Small intestine (tissue), 7 donors: ENCODE measurements around the gene AOPEP. TPM values are rescaled to one million over a fixed set of nuclear protein-coding genes. Genes with fewer than 3 reads are reported as not detected.
A peak's percentile ranks its signal among the peaks of the same experiment; 100 is the strongest.

Experiments
- DNase-seq, 2 donors: peaks; one replicate each; pipeline versions ENCODE4 v3.0.0 to v3.0.0-alpha.2; 2013
- FAIRE-seq: peaks from 2 replicates; lab custom pipeline; 2012; peaks lifted over from hg19 to GRCh38; lab: Jason Lieb, UNC
- H3K27ac ChIP-seq, 3 donors: one replicate each; pipeline ENCODE4 v1.5.1; 2013; ENCODE audit warnings: low read length in 2 of 3, mild to moderate bottlenecking in 2 of 3, control low read depth in 1 of 3, inconsistent platforms in 1 of 3, low read depth in 1 of 3, moderate library complexity in 1 of 3
- H3K27me3 ChIP-seq, 3 donors: one replicate each; pipeline ENCODE4 v1.6.1; 2013; ENCODE audit warnings: low read length in 3 of 3, inconsistent platforms in 1 of 3; ENCODE audit not compliant: control insufficient read depth in 3 of 3, insufficient read depth in 3 of 3
- H3K36me3 ChIP-seq, 3 donors: one replicate each; pipeline ENCODE4 v1.6.1; 2013; ENCODE audit warnings: low read length in 3 of 3, inconsistent platforms in 1 of 3, low read depth in 1 of 3, mild to moderate bottlenecking in 1 of 3, moderate library complexity in 1 of 3; ENCODE audit not compliant: control insufficient read depth in 3 of 3, insufficient read depth in 2 of 3
- H3K4me1 ChIP-seq, 3 donors: one replicate each; pipeline ENCODE4 v1.6.1; 2013; ENCODE audit warnings: low read length in 2 of 3, inconsistent platforms in 1 of 3, low read depth in 1 of 3, mild to moderate bottlenecking in 1 of 3, moderate library complexity in 1 of 3; ENCODE audit not compliant: control insufficient read depth in 3 of 3, insufficient read depth in 2 of 3
- H3K4me3 ChIP-seq, 3 donors: one replicate each; pipeline ENCODE4 v1.5.1; 2013; ENCODE audit warnings: low read length in 3 of 3, control low read depth in 1 of 3, inconsistent platforms in 1 of 3, low read depth in 1 of 3, mild to moderate bottlenecking in 1 of 3, moderate library complexity in 1 of 3
- H3K9me3 ChIP-seq, 2 donors: one replicate each; pipeline ENCODE4 v1.6.1; 2013; ENCODE audit warnings: low read depth in 1 of 2, low read length in 1 of 2; ENCODE audit not compliant: control insufficient read depth in 2 of 2, insufficient read depth in 1 of 2
- WGBS, 3 donors: extraction: QIAGEN DNeasy Blood & Tissue Kit; methylation state at CpG; one replicate each; pipeline ENCODE4 v1.1.7; 2013; 5-methylcytosine and 5-hydroxymethylcytosine counted together
- polyA plus RNA-seq, 4 donors: library from polyadenylated mRNA; stranded (reverse) in 3 of 4; unstranded in 1 of 4; fragments of 200-250 nt in 3 of 4; fragments of 120-200 nt in 1 of 4; gene quantifications; one replicate each; pipeline versions ENCODE4 v1.2.1 to v1.2.3, GENCODE V29; 2013
- donor health status: healthy with polysubstance abuse.
- donor health status: control.
- donor health status: control.
- donor health status: Bipolar disorder and iron deficiency.
- donor health status: healthy.

Gene AOPEP
- polyA plus RNA-seq, 4 donors = 26.3 to 34.7 (median 28.4) TPM

- Histone ChIP-seq H3K27me3 (no peaks in the 10 kb centered on the region), H3K27ac (no peak overlapping the region), H3K9me3 (no peaks in the 10 kb centered on the region), H3K4me3 (no peak overlapping the region), H3K36me3 (peaks cover 0 to 8% (median 6%) of the 10 kb centered on the region in 3 donors), H3K4me1 (no peaks in the 10 kb centered on the region)
- FAIRE-seq = no peak
- no peak for DNase-seq
- 90 to 98% (median 90%) methylated on average over 1 of the region's 1 CpG for WGBS, 3 donors
Observed at GRCh38 chr9:94758880-94759279, 32.4 kb downstream of the AOPEP start.

- no peak for FAIRE-seq
Observed at GRCh38 chr9:94760010-94760409, 33.5 kb downstream of the AOPEP start.

GRCh38 chr9:94760660-94761059, 34.2 kb downstream of the AOPEP start:
- H3K36me3 ChIP-seq = peaks cover 0 to 8% (median 6%) of the 10 kb centered on the region in 3 donors
- WGBS, 3 donors = 95 to 99% (median 96%) methylated on average over 5 of the region's 5 CpGs
- no peak for FAIRE-seq

More at GRCh38 chr9:94760010-94760409, 33.5 kb downstream of the AOPEP start:
- peaks cover 0 to 8% (median 6%) of the 10 kb centered on the region in 3 donors for H3K36me3 ChIP-seq
- 92 to 94% (median 94%) methylated on average over 7 of the region's 7 CpGs for WGBS, 3 donors
- no peak overlapping the region for H3K4me3 ChIP-seq
- no peaks in the 10 kb centered on the region for H3K27me3 ChIP-seq
- DNase-seq = no peak
- no peaks in the 10 kb centered on the region for H3K4me1 ChIP-seq
- H3K27ac ChIP-seq = no peak overlapping the region
- no peaks in the 10 kb centered on the region for H3K9me3 ChIP-seq

GRCh38 chr9:94761481-94761880, 35.0 kb downstream of the AOPEP start:
- H3K27me3 ChIP-seq = no peaks in the 10 kb centered on the region
- no peak overlapping the region for H3K4me3 ChIP-seq
- no peak for DNase-seq
- no peak overlapping the region for H3K27ac ChIP-seq
- no peaks in the 10 kb centered on the region for H3K9me3 ChIP-seq
- H3K4me1 ChIP-seq = no peaks in the 10 kb centered on the region
- WGBS, 3 donors = 86 to 92% (median 88%) methylated on average over 4 of the region's 4 CpGs
- H3K36me3 ChIP-seq = peaks cover 0 to 8% (median 6%) of the 10 kb centered on the region in 3 donors
- FAIRE-seq = no peak

More at GRCh38 chr9:94760660-94761059, 34.2 kb downstream of the AOPEP start:
- H3K4me1 ChIP-seq = no peaks in the 10 kb centered on the region
- no peak overlapping the region for H3K4me3 ChIP-seq
- no peak for DNase-seq
- no peaks in the 10 kb centered on the region for H3K9me3 ChIP-seq
- no peak overlapping the region for H3K27ac ChIP-seq
- no peaks in the 10 kb centered on the region for H3K27me3 ChIP-seq

GRCh38 chr9:94767331-94768072, 41.0 kb downstream of the AOPEP start:
- no peak for FAIRE-seq
- H3K4me3 ChIP-seq = no peak overlapping the region
- H3K4me1 ChIP-seq = peaks cover 0 to 6% (median 0%) of the 10 kb centered on the region in 3 donors
- 81 to 93% (median 84%) methylated on average over 9 of the region's 9 CpGs for WGBS, 3 donors
- peaks cover 0 to 2% (median 0%) of the 10 kb centered on the region in 3 donors for H3K36me3 ChIP-seq
- no peaks in the 10 kb centered on the region for H3K27me3 ChIP-seq
- H3K9me3 ChIP-seq = no peaks in the 10 kb centered on the region
- H3K27ac ChIP-seq = peak overlapping the region in 1 of 3 donors; percentile 3
- no peak for DNase-seq

- Histone ChIP-seq H3K36me3 (peaks cover 0 to 2% (median 0%) of the 10 kb centered on the region in 3 donors), H3K4me1 (peaks cover 0 to 6% (median 0%) of the 10 kb centered on the region in 3 donors), H3K4me3 (no peak overlapping the region), H3K9me3 (no peaks in the 10 kb centered on the region), H3K27me3 (no peaks in the 10 kb centered on the region), H3K27ac (no peak overlapping the region)
- DNase-seq (no peak), FAIRE-seq (no peak)
- 77 to 99% (median 90%) methylated on average over 3 of the region's 3 CpGs for WGBS, 3 donors
Observed at GRCh38 chr9:94768766-94769165, 42.3 kb downstream of the AOPEP start.

GRCh38 chr9:94770334-94770733, 43.8 kb downstream of the AOPEP start:
- FAIRE-seq (no peak), DNase-seq (peak; percentile 54 to 61)
- Histone ChIP-seq H3K36me3 (peaks cover 0 to 3% (median 0%) of the 10 kb centered on the region in 3 donors), H3K27ac (peak overlapping the region in 1 of 3 donors; percentile 5), H3K9me3 (no peaks in the 10 kb centered on the region), H3K4me1 (peaks cover 0 to 6% (median 0%) of the 10 kb centered on the region in 3 donors), H3K27me3 (no peaks in the 10 kb centered on the region), H3K4me3 (no peak overlapping the region)
- WGBS, 3 donors = 34 to 66% (median 50%) methylated on average over 6 of the region's 6 CpGs

GRCh38 chr9:94771096-94771495, 44.6 kb downstream of the AOPEP start:
- H3K4me1 ChIP-seq = peaks cover 0 to 6% (median 0%) of the 10 kb centered on the region in 3 donors
- no peaks in the 10 kb centered on the region for H3K9me3 ChIP-seq
- WGBS, 3 donors = 91% methylated on average over 3 of the region's 3 CpGs
- no peak for FAIRE-seq
- peaks cover 0 to 3% (median 0%) of the 10 kb centered on the region in 3 donors for H3K36me3 ChIP-seq
- no peaks in the 10 kb centered on the region for H3K27me3 ChIP-seq
- DNase-seq = no peak
- H3K27ac ChIP-seq = no peak overlapping the region
- H3K4me3 ChIP-seq = no peak overlapping the region
